ENCODE measurements around the gene ADRB1.

- TF ChIP-seq, protein P1, sequence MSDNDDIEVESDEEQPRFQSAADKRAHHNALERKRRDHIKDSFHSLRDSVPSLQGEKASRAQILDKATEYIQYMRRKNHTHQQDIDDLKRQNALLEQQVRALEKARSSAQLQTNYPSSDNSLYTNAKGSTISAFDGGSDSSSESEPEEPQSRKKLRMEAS (IDR thresholded peaks at IDR 0.05; ENCODE audit: low read depth): no peak
- TF ChIP-seq, protein P2, sequence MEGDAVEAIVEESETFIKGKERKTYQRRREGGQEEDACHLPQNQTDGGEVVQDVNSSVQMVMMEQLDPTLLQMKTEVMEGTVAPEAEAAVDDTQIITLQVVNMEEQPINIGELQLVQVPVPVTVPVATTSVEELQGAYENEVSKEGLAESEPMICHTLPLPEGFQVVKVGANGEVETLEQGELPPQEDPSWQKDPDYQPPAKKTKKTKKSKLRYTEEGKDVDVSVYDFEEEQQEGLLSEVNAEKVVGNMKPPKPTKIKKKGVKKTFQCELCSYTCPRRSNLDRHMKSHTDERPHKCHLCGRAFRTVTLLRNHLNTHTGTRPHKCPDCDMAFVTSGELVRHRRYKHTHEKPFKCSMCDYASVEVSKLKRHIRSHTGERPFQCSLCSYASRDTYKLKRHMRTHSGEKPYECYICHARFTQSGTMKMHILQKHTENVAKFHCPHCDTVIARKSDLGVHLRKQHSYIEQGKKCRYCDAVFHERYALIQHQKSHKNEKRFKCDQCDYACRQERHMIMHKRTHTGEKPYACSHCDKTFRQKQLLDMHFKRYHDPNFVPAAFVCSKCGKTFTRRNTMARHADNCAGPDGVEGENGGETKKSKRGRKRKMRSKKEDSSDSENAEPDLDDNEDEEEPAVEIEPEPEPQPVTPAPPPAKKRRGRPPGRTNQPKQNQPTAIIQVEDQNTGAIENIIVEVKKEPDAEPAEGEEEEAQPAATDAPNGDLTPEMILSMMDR (IDR thresholded peaks at IDR 0.05): no peak
- TF ChIP-seq EP300 (IDR thresholded peaks at IDR 0.05; ENCODE audit: borderline replicate concordance in 1 of 2, low read depth in 1 of 2, low read length in 1 of 2) (no peak), TCF12 (IDR thresholded peaks at IDR 0.05) (no peak), RAD21 (IDR thresholded peaks at IDR 0.05; ENCODE audit: low read length) (no peak), GATA2 (CRISPR knock-in tag; IDR thresholded peaks at IDR 0.05) (no peak), POLR2AphosphoS5 (IDR thresholded peaks at IDR 0.05; ENCODE audit: low read depth, low read length) (no peak), YY1 (IDR thresholded peaks at IDR 0.05; ENCODE audit: low read depth) (no peak), MXI1 (IDR thresholded peaks at IDR 0.05; ENCODE audit: low read depth, low read length) (no peak), TAF1 (IDR thresholded peaks at IDR 0.05; ENCODE audit: borderline replicate concordance, low read depth, low read length) (no peak)
- TF ChIP-seq, protein P3, sequence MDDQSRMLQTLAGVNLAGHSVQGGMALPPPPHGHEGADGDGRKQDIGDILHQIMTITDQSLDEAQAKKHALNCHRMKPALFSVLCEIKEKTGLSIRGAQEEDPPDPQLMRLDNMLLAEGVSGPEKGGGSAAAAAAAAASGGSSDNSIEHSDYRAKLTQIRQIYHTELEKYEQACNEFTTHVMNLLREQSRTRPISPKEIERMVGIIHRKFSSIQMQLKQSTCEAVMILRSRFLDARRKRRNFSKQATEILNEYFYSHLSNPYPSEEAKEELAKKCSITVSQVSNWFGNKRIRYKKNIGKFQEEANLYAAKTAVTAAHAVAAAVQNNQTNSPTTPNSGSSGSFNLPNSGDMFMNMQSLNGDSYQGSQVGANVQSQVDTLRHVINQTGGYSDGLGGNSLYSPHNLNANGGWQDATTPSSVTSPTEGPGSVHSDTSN (IDR thresholded peaks at IDR 0.05): no peak
Observed at GRCh38 chr10:114077347-114077746, 33.7 kb downstream of the ADRB1 start.

Measured in SK-N-SH (cell line).